Keratinocyte (primary cell): Measurements from ENCODE around the gene FNDC3B. TPM values are rescaled to one million over a fixed set of nuclear protein-coding genes. Genes with fewer than 3 reads are reported as not detected.

Source experiments
- DNase-seq: peaks from one replicate; pipeline ENCODE4 v3.0.0-alpha.2; 2011; ENCODE audit warnings: low read depth, missing footprints, low spot score
- FAIRE-seq: peaks from 2 replicates; lab custom pipeline; 2011; peaks lifted over from hg19 to GRCh38; lab: Jason Lieb, UNC
- H2AFZ ChIP-seq: 2 replicates; pipeline ENCODE4 v1.6.0; 2012; ENCODE audit warnings: low read length, control low read depth, inconsistent platforms; ENCODE audit not compliant: control insufficient read depth
- H3K27ac ChIP-seq: 2 replicates; pipeline ENCODE4 v1.5.1; 2011; ENCODE audit warnings: low read length; ENCODE audit not compliant: control insufficient read depth, insufficient read depth
- H3K27me3 ChIP-seq: 3 replicates; pipeline ENCODE4 v1.6.0; 2011; ENCODE audit warnings: low read length; ENCODE audit not compliant: control insufficient read depth, insufficient read depth; ENCODE audit errors: extremely low read depth
- H3K36me3 ChIP-seq, 2 experiments: 2 replicates in 1 of 2; 3 replicates in 1 of 2; pipeline ENCODE4 v1.5.1; 2011; ENCODE audit warnings: low read length in 2 of 2, mild to moderate bottlenecking in 1 of 2; ENCODE audit not compliant: control insufficient read depth in 2 of 2, insufficient read depth in 2 of 2; ENCODE audit errors: extremely low read depth in 1 of 2
- H3K4me1 ChIP-seq: 3 replicates; pipeline ENCODE4 v1.5.1; 2011; ENCODE audit warnings: low read length; ENCODE audit not compliant: control insufficient read depth, insufficient read depth; ENCODE audit errors: extremely low read depth
- H3K4me2 ChIP-seq: 3 replicates; pipeline ENCODE4 v1.6.0; 2011; ENCODE audit warnings: low read depth, low read length; ENCODE audit not compliant: control insufficient read depth, insufficient read depth; ENCODE audit errors: extremely low read depth
- H3K4me3 ChIP-seq, 3 experiments: fragments of 200-600 bp in 1 of 3; sonication (generic) in 1 of 3; 2 replicates in 2 of 3; 3 replicates in 1 of 3; pipeline ENCODE4 v1.5.1; 2011 to 2016; ENCODE audit warnings: low read length in 3 of 3, mild to moderate bottlenecking in 3 of 3, control low read depth in 2 of 3, inconsistent platforms in 1 of 3, low read depth in 1 of 3, mixed read lengths in 1 of 3, mixed run types in 1 of 3, moderate library complexity in 1 of 3; ENCODE audit not compliant: control insufficient read depth in 2 of 3, insufficient read depth in 2 of 3; ENCODE audit errors: extremely low read depth in 1 of 3
- H3K79me2 ChIP-seq: 2 replicates; pipeline ENCODE4 v1.6.0; 2012; ENCODE audit warnings: low read length; ENCODE audit not compliant: control insufficient read depth, insufficient read depth
- H3K9ac ChIP-seq: 3 replicates; pipeline ENCODE4 v1.6.0; 2011; ENCODE audit warnings: low read length; ENCODE audit not compliant: control insufficient read depth, insufficient read depth; ENCODE audit errors: extremely low read depth
- H3K9me1 ChIP-seq: 3 replicates; pipeline ENCODE4 v1.6.0; 2011; ENCODE audit warnings: low read length; ENCODE audit not compliant: control insufficient read depth, insufficient read depth; ENCODE audit errors: extremely low read depth
- H3K9me3 ChIP-seq: 2 replicates; pipeline ENCODE4 v1.5.1; 2012; ENCODE audit warnings: low read depth, low read length; ENCODE audit not compliant: control insufficient read depth
- H4K20me1 ChIP-seq: 3 replicates; pipeline ENCODE4 v1.6.0; 2011; ENCODE audit warnings: low read length; ENCODE audit not compliant: control insufficient read depth, insufficient read depth; ENCODE audit errors: extremely low read depth
- EZH2 ChIP-seq: IDR thresholded peaks from one replicate; pipeline ENCODE4 v1.6.1; 2012; ENCODE audit warnings: inconsistent platforms, mild to moderate bottlenecking, low read length, moderate library complexity
- dilution Hi-C: fragments of 300-500 bp; cut with MboI; formaldehyde crosslinking; loops from one replicate; pipeline ENCODE4 v1.7.0; 2020; ENCODE audit warnings: low sequenced_read_pairs; ENCODE audit not compliant: extremely low pct_ligation_motif_present
- polyA plus RNA-seq, 5 experiments: library from polyadenylated mRNA; depleted of rRNA in 3 of 5; stranded (reverse) in 3 of 5; stranded (forward) in 1 of 5; unstranded in 1 of 5; fragments of >200 nt; gene quantifications; 1 replicate in 1 of 5; 2 replicates in 3 of 5; 3 replicates in 1 of 5; pipeline versions ENCODE4 v1.2.1 to v1.2.3, GENCODE V29; 2011 to 2012; ENCODE audit warnings: missing spikeins in 2 of 5, low read depth in 1 of 5, low replicate concordance in 1 of 5
- TF ChIP-seq, protein P1 (sequence below), 3 experiments: IDR thresholded peaks in 1 of 3; conservative IDR thresholded peaks in 1 of 3; optimal IDR thresholded peaks in 1 of 3; 2 replicates in 2 of 3; 3 replicates in 1 of 3; pipeline versions ENCODE3 to v1.5.1; 2011; ENCODE audit warnings: low read length in 3 of 3, mild to moderate bottlenecking in 3 of 3, moderate library complexity in 2 of 3, control low read depth in 1 of 3, inconsistent platforms in 1 of 3; ENCODE audit not compliant: insufficient read depth in 2 of 3; ENCODE audit errors: extremely low read depth in 1 of 3

Gene FNDC3B
- polyA plus RNA-seq, 1 donor (not counting 4 experiments of a cell fraction or from before 2014, with no cell fraction given) = 31.4 TPM

DNA sequence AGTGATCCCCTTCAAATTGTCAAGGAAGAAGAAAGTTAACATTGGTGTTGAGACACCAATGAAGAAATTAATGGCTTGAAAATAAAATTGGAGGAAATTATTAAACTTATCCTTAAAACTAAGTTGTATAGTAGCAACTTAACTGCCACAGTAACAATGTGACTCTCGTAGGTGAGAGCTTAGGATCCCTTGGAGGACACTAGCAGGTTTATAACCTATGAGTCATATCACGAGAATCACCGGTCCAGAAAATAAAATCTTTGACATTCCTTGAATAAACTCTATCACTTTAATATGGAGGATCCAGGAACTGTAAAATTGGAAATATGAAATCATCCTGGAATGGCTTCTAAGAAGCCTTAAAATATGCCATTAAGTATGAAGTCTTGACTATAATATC, 406.8 kb downstream of the FNDC3B start:
- H2AFZ ChIP-seq = no peak overlapping the region
- H3K4me1 ChIP-seq = peaks cover 3% of the 10 kb centered on the region
- no peak for TF ChIP-seq EZH2
- TF ChIP-seq, protein P1, sequence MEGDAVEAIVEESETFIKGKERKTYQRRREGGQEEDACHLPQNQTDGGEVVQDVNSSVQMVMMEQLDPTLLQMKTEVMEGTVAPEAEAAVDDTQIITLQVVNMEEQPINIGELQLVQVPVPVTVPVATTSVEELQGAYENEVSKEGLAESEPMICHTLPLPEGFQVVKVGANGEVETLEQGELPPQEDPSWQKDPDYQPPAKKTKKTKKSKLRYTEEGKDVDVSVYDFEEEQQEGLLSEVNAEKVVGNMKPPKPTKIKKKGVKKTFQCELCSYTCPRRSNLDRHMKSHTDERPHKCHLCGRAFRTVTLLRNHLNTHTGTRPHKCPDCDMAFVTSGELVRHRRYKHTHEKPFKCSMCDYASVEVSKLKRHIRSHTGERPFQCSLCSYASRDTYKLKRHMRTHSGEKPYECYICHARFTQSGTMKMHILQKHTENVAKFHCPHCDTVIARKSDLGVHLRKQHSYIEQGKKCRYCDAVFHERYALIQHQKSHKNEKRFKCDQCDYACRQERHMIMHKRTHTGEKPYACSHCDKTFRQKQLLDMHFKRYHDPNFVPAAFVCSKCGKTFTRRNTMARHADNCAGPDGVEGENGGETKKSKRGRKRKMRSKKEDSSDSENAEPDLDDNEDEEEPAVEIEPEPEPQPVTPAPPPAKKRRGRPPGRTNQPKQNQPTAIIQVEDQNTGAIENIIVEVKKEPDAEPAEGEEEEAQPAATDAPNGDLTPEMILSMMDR (optimal IDR thresholded peaks at IDR 0.05 in 1 of 3, IDR thresholded peaks at IDR 0.05 in 1 of 3, conservative IDR thresholded peaks at IDR 0.05 in 1 of 3; ENCODE audit: extremely low read depth in 1 of 3, insufficient read depth in 2 of 3, low read length in 3 of 3) = no peak
- no peaks in the 10 kb centered on the region for H3K9me1 ChIP-seq
- H3K4me3 ChIP-seq = no peak overlapping the region
- DNase-seq (no peak), FAIRE-seq (no peak)
- dilution Hi-C loops = no loop called here
- no peaks in the 10 kb centered on the region for H3K79me2 ChIP-seq
- peaks cover 49% of the 10 kb centered on the region for H3K27me3 ChIP-seq
- no peaks in the 10 kb centered on the region for H3K9me3 ChIP-seq
- no peaks in the 10 kb centered on the region for H3K36me3 ChIP-seq
- H3K4me2 ChIP-seq = no peak overlapping the region
- H3K9ac ChIP-seq = no peak overlapping the region
- no peaks in the 10 kb centered on the region for H4K20me1 ChIP-seq
- no peak overlapping the region for H3K27ac ChIP-seq

DNA sequence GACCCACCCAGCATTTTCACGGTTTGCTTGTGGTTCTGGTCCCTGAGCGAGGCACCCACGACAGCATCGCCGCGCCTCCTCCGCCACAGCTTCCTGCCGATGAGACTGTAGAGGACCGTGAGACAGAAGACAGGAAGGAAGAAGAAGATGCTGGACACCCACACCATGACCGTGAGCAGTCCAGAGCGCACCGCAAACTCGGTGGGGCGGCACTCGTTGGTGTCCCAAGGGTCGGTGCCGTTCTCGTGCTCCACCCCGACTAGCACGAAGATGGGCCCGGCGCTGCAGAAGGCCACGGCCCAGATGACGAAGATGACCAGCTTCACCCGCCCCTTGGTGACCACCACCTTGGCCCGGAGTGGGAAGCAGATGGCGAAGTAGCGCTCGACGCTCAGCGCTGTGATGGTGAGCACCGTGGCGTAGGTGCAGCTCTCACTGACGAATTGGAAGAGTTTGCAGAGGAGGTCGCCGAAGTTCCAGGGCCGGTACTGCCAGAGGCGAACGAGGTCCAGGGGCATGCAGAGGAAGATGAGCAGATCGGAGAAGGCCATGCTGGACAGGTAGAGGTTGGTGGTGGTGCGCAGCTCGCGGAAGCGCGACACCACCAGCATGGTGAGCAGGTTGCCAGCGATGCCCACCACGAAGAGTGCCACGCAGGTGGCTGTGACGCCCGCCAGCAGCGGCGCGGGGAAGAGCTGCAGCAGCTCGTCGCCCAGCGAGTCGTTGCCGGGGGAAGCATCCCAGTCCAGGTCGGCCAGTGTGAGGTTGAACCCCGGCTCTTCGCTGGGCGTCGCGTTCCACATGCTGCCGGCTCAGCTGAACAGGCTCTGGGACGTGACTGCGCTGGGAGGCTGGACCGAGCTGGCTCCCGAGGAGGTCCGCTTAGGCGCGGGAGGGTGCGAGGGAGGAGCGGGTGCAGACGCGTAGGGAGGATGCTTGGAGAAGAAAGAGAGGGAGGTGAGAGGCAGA, 408.5 kb downstream of the FNDC3B start, which contains the start of gene GHSR:
Gene GHSR, minus strand, starts transcription at position 846 of the 969 bp plus-strand sequence. Its CDS starts 43 bp downstream, at position 803.
- FAIRE-seq = no peak
- H3K4me2 ChIP-seq = no peak within 1 kb of the TSS
- H3K4me1 ChIP-seq = peaks cover 3% of the 10 kb centered on the region
- no peak within 1 kb of the TSS for H3K9ac ChIP-seq
- H3K27me3 ChIP-seq = peaks cover 49% of the 10 kb centered on the region
- no peak within 1 kb of the TSS for H3K4me3 ChIP-seq
- no peak for DNase-seq
- H3K9me1 ChIP-seq = no peaks in the 10 kb centered on the region
- no peaks in the 10 kb centered on the region for H4K20me1 ChIP-seq
- H3K79me2 ChIP-seq = no peaks in the 10 kb centered on the region
- dilution Hi-C loops = no loop called here
- no peak within 1 kb of the TSS for H2AFZ ChIP-seq
- no peaks in the 10 kb centered on the region for H3K9me3 ChIP-seq
- peak; percentile 88 for TF ChIP-seq EZH2
- TF ChIP-seq, protein P1 (optimal IDR thresholded peaks at IDR 0.05 in 1 of 3, IDR thresholded peaks at IDR 0.05 in 1 of 3, conservative IDR thresholded peaks at IDR 0.05 in 1 of 3; ENCODE audit: extremely low read depth in 1 of 3, insufficient read depth in 2 of 3, low read length in 3 of 3) = no peak
- H3K36me3 ChIP-seq = no peaks in the 10 kb centered on the region
- no peak within 1 kb of the TSS for H3K27ac ChIP-seq
